ENCODE measurements around the gene VPS39.

The VPS39 gene

GRCh38 chr15:42140383-42141070, 67.6 kb downstream of the VPS39 start:
- in situ Hi-C loops (cut with MboI; ENCODE audit: low sequenced_read_pairs, unreplicated experiment) = no loop called here
- no peak for DNase-seq (ENCODE audit: low spot score)
- TF ChIP-seq CTCF (IDR thresholded peaks at IDR 0.05; ENCODE audit: borderline replicate concordance, control extremely low read depth, extremely low read depth, insufficient read depth, missing control alignments) = no peak

DNA sequence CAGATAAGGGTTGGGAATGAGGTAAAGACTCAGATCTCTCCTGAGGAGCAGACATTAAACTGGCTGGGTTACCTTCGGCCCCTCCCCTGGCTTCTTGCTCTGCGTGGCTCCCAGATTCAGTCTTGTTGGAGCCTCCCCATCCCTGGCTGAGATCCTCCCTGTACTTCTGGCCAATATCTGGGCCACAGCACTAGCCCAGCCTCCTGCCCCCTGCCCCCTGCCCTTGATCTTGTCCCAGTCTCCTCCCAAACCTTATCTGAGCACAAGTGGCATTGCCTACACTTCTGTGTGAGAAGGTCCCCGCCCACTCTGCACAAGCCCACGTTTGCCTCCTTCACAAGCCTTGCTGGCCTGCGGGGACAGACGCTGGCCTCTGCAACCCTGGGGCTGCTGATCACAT, 68.5 kb downstream of the VPS39 start:
- in situ Hi-C loops (cut with MboI; ENCODE audit: low sequenced_read_pairs, unreplicated experiment) = loop anchor here (10.0 kb wide), 1 partner anchor 145 kb away; no protein-coding TSS in a partner anchor
- TF ChIP-seq CTCF (IDR thresholded peaks at IDR 0.05; ENCODE audit: borderline replicate concordance, control extremely low read depth, extremely low read depth, insufficient read depth, missing control alignments) = no peak
- DNase-seq (ENCODE audit: low spot score) = no peak

DNA sequence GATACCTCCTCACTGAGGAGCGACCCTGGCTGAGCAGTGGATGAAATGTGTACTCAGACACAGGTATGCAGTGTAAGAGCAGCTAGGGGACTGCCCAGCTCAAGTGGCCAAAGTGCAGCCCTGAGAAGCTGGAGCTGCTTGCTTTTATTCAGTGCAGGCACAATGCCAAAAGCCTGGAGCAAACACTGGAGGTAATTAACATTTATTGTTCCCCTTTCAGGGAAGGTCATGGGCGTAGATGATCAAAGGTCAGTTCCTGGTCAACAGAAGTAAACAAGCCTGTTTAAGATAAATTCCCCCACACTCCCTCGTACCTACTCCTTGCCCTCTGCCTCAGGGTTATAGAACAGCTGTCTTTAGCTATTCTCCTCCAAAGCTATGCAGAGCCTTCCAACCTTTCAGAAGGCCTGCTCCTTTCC, 69.1 kb downstream of the VPS39 start:
- in situ Hi-C loops (cut with MboI; ENCODE audit: low sequenced_read_pairs, unreplicated experiment) = loop anchor here (10.0 kb wide), 1 partner anchor 144 kb away; no protein-coding TSS in a partner anchor
- DNase-seq (ENCODE audit: low spot score) = no peak
- no peak for TF ChIP-seq CTCF (IDR thresholded peaks at IDR 0.05; ENCODE audit: borderline replicate concordance, control extremely low read depth, extremely low read depth, insufficient read depth, missing control alignments)

- no peak for DNase-seq (ENCODE audit: low spot score)
- in situ Hi-C loops (cut with MboI; ENCODE audit: low sequenced_read_pairs, unreplicated experiment) = loop anchor here (10.0 kb wide), 1 partner anchor 144 kb away; no protein-coding TSS in a partner anchor
- TF ChIP-seq CTCF (IDR thresholded peaks at IDR 0.05; ENCODE audit: borderline replicate concordance, control extremely low read depth, extremely low read depth, insufficient read depth, missing control alignments) = no peak
These were observed 69.7 kb downstream of the VPS39 start for GRCh38 chr15:42138411-42138810.

- in situ Hi-C loops (cut with MboI; ENCODE audit: low sequenced_read_pairs, unreplicated experiment) = loop anchor here (10.0 kb wide), 1 partner anchor 143 kb away; no protein-coding TSS in a partner anchor
- peak; percentile 62 for DNase-seq (ENCODE audit: low spot score)
- TF ChIP-seq CTCF (IDR thresholded peaks at IDR 0.05; ENCODE audit: borderline replicate concordance, control extremely low read depth, extremely low read depth, insufficient read depth, missing control alignments) = peak; percentile 71
These were observed 70.4 kb downstream of the VPS39 start for GRCh38 chr15:42137461-42138261.

DNA sequence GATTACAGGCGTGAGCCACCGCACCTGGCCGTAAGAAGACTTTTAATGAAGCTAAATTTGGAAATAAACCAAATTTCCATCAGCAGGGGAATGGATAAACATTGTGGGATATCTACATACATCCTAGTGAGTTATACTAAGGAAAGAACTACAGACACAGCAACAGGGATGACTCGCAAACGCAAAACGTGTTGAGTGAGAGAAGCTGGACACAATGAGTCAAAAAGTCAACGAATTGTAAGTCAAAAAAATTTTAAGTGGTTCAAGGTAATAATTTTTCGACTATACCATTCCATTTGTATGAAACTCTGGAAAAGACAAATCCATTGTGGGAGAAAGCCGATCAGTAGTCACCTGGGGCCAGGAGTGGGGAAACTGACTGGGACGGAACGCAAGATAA, 71.6 kb downstream of the VPS39 start:
- DNase-seq (ENCODE audit: low spot score) = no peak
- no peak for TF ChIP-seq CTCF (IDR thresholded peaks at IDR 0.05; ENCODE audit: borderline replicate concordance, control extremely low read depth, extremely low read depth, insufficient read depth, missing control alignments)
- in situ Hi-C loops (cut with MboI; ENCODE audit: low sequenced_read_pairs, unreplicated experiment) = loop anchor here (10.0 kb wide), 1 partner anchor 142 kb away; no protein-coding TSS in a partner anchor
